ENCODE measurements around the gene NGEF. TPM values are rescaled to one million over a fixed set of nuclear protein-coding genes. Genes with fewer than 3 reads are reported as not detected.

NGEF gene
- total and polyA plus RNA-seq, 4 donors = 15.4 to 46.3 (median 29.2) TPM

GRCh38 chr2:232973796-232974195 is 39.3 kb downstream of the NGEF start:
- H3K4me3 ChIP-seq (ENCODE audit: low read depth, low read length) = no peak overlapping the region
- H3K27ac ChIP-seq (ENCODE audit: low read depth, low read length) = no peak overlapping the region
- no peak for DNase-seq (ENCODE audit: low read depth in 4 of 6, low spot score in 6 of 6)
- no peaks in the 10 kb centered on the region for H3K9me3 ChIP-seq (ENCODE audit: control insufficient read depth, insufficient read depth, low read length)
- H3K4me1 ChIP-seq (ENCODE audit: control insufficient read depth, insufficient read depth, low read length) = no peaks in the 10 kb centered on the region
- 90% methylated on average over 1 of the region's 3 CpGs for WGBS (ENCODE audit: insufficient coverage)
- no peaks in the 10 kb centered on the region for H3K36me3 ChIP-seq (ENCODE audit: control insufficient read depth, insufficient read depth, low read length)
- H3K27me3 ChIP-seq (ENCODE audit: control insufficient read depth, insufficient read depth, low read length) = no peaks in the 10 kb centered on the region

GRCh38 chr2:232973011-232973735 is 39.9 kb downstream of the NGEF start:
- Histone ChIP-seq H3K4me3 (ENCODE audit: low read depth, low read length) (no peak overlapping the region), H3K27me3 (ENCODE audit: control insufficient read depth, insufficient read depth, low read length) (no peaks in the 10 kb centered on the region), H3K36me3 (ENCODE audit: control insufficient read depth, insufficient read depth, low read length) (no peaks in the 10 kb centered on the region), H3K9me3 (ENCODE audit: control insufficient read depth, insufficient read depth, low read length) (no peaks in the 10 kb centered on the region), H3K27ac (ENCODE audit: low read depth, low read length) (no peak overlapping the region), H3K4me1 (ENCODE audit: control insufficient read depth, insufficient read depth, low read length) (no peaks in the 10 kb centered on the region)
- DNase-seq (ENCODE audit: low read depth in 4 of 6, low spot score in 6 of 6) = no peak
- 79% methylated on average over 6 of the region's 10 CpGs for WGBS (ENCODE audit: insufficient coverage)

- Histone ChIP-seq H3K27me3 (ENCODE audit: control insufficient read depth, insufficient read depth, low read length) (no peaks in the 10 kb centered on the region), H3K4me1 (ENCODE audit: control insufficient read depth, insufficient read depth, low read length) (no peaks in the 10 kb centered on the region), H3K9me3 (ENCODE audit: control insufficient read depth, insufficient read depth, low read length) (no peaks in the 10 kb centered on the region), H3K36me3 (ENCODE audit: control insufficient read depth, insufficient read depth, low read length) (no peaks in the 10 kb centered on the region), H3K27ac (ENCODE audit: low read depth, low read length) (no peak overlapping the region), H3K4me3 (ENCODE audit: low read depth, low read length) (no peak overlapping the region)
- DNase-seq (ENCODE audit: low read depth in 4 of 6, low spot score in 6 of 6) = no peak
- 75% methylated on average over 2 of the region's 5 CpGs for WGBS (ENCODE audit: insufficient coverage)
Measured at GRCh38 chr2:232971744-232972143, 41.3 kb downstream of the NGEF start.

GRCh38 chr2:232970051-232970450 is 43.0 kb downstream of the NGEF start:
- Histone ChIP-seq H3K27me3 (ENCODE audit: control insufficient read depth, insufficient read depth, low read length) (no peaks in the 10 kb centered on the region), H3K4me3 (ENCODE audit: low read depth, low read length) (no peak overlapping the region), H3K36me3 (ENCODE audit: control insufficient read depth, insufficient read depth, low read length) (no peaks in the 10 kb centered on the region), H3K4me1 (ENCODE audit: control insufficient read depth, insufficient read depth, low read length) (no peaks in the 10 kb centered on the region), H3K9me3 (ENCODE audit: control insufficient read depth, insufficient read depth, low read length) (no peaks in the 10 kb centered on the region), H3K27ac (ENCODE audit: low read depth, low read length) (no peak overlapping the region)
- no peak for DNase-seq (ENCODE audit: low read depth in 4 of 6, low spot score in 6 of 6)
- 83% methylated on average over 2 of the region's 2 CpGs for WGBS (ENCODE audit: insufficient coverage)

GRCh38 chr2:232967474-232967873 is 45.6 kb downstream of the NGEF start:
- no peak for DNase-seq (ENCODE audit: low read depth in 4 of 6, low spot score in 6 of 6)
- Histone ChIP-seq H3K4me1 (ENCODE audit: control insufficient read depth, insufficient read depth, low read length) (no peaks in the 10 kb centered on the region), H3K9me3 (ENCODE audit: control insufficient read depth, insufficient read depth, low read length) (peaks cover 2% of the 10 kb centered on the region), H3K4me3 (ENCODE audit: low read depth, low read length) (no peak overlapping the region), H3K36me3 (ENCODE audit: control insufficient read depth, insufficient read depth, low read length) (no peaks in the 10 kb centered on the region), H3K27me3 (ENCODE audit: control insufficient read depth, insufficient read depth, low read length) (no peaks in the 10 kb centered on the region), H3K27ac (ENCODE audit: low read depth, low read length) (no peak overlapping the region)
- no CpG with 5 or more reads among the region's 2 CpGs for WGBS (ENCODE audit: insufficient coverage)

GRCh38 chr2:232966122-232966521 is 46.9 kb downstream of the NGEF start:
- WGBS (ENCODE audit: insufficient coverage) = 40% methylated on average over 3 of the region's 5 CpGs
- H3K4me1 ChIP-seq (ENCODE audit: control insufficient read depth, insufficient read depth, low read length) = no peaks in the 10 kb centered on the region

GRCh38 chr2:232963913-232964312 is 49.1 kb downstream of the NGEF start:
- Histone ChIP-seq H3K27ac (ENCODE audit: low read depth, low read length) (no peak overlapping the region), H3K36me3 (ENCODE audit: control insufficient read depth, insufficient read depth, low read length) (no peaks in the 10 kb centered on the region), H3K4me3 (ENCODE audit: low read depth, low read length) (no peak overlapping the region), H3K4me1 (ENCODE audit: control insufficient read depth, insufficient read depth, low read length) (no peaks in the 10 kb centered on the region), H3K9me3 (ENCODE audit: control insufficient read depth, insufficient read depth, low read length) (peaks cover 2% of the 10 kb centered on the region), H3K27me3 (ENCODE audit: control insufficient read depth, insufficient read depth, low read length) (no peaks in the 10 kb centered on the region)
- no peak for DNase-seq (ENCODE audit: low read depth in 4 of 6, low spot score in 6 of 6)
- WGBS (ENCODE audit: insufficient coverage) = no CpG with 5 or more reads among the region's 1 CpG

More at GRCh38 chr2:232966122-232966521, 46.9 kb downstream of the NGEF start:
- Histone ChIP-seq H3K9me3 (ENCODE audit: control insufficient read depth, insufficient read depth, low read length) (peaks cover 2% of the 10 kb centered on the region), H3K36me3 (ENCODE audit: control insufficient read depth, insufficient read depth, low read length) (no peaks in the 10 kb centered on the region), H3K27me3 (ENCODE audit: control insufficient read depth, insufficient read depth, low read length) (no peaks in the 10 kb centered on the region), H3K4me3 (ENCODE audit: low read depth, low read length) (no peak overlapping the region), H3K27ac (ENCODE audit: low read depth, low read length) (no peak overlapping the region)
- DNase-seq (ENCODE audit: low read depth in 4 of 6, low spot score in 6 of 6) = no peak

- Histone ChIP-seq H3K36me3 (ENCODE audit: control insufficient read depth, insufficient read depth, low read length) (no peaks in the 10 kb centered on the region), H3K9me3 (ENCODE audit: control insufficient read depth, insufficient read depth, low read length) (peaks cover 2% of the 10 kb centered on the region), H3K4me1 (ENCODE audit: control insufficient read depth, insufficient read depth, low read length) (no peaks in the 10 kb centered on the region), H3K27ac (ENCODE audit: low read depth, low read length) (no peak overlapping the region), H3K27me3 (ENCODE audit: control insufficient read depth, insufficient read depth, low read length) (no peaks in the 10 kb centered on the region), H3K4me3 (ENCODE audit: low read depth, low read length) (no peak overlapping the region)
- DNase-seq (ENCODE audit: low read depth in 4 of 6, low spot score in 6 of 6) = no peak
- no CpG with 5 or more reads among the region's 2 CpGs for WGBS (ENCODE audit: insufficient coverage)
Measured at GRCh38 chr2:232960862-232961261, 52.2 kb downstream of the NGEF start.

- Histone ChIP-seq H3K27me3 (ENCODE audit: control insufficient read depth, insufficient read depth, low read length) (no peaks in the 10 kb centered on the region), H3K9me3 (ENCODE audit: control insufficient read depth, insufficient read depth, low read length) (peaks cover 2% of the 10 kb centered on the region), H3K4me1 (ENCODE audit: control insufficient read depth, insufficient read depth, low read length) (no peaks in the 10 kb centered on the region), H3K36me3 (ENCODE audit: control insufficient read depth, insufficient read depth, low read length) (no peaks in the 10 kb centered on the region), H3K4me3 (ENCODE audit: low read depth, low read length) (no peak overlapping the region), H3K27ac (ENCODE audit: low read depth, low read length) (no peak overlapping the region)
- 91% methylated on average over 4 of the region's 4 CpGs for WGBS (ENCODE audit: insufficient coverage)
- no peak for DNase-seq (ENCODE audit: low read depth in 4 of 6, low spot score in 6 of 6)
Measured at GRCh38 chr2:232959139-232959538, 53.9 kb downstream of the NGEF start.

- H3K36me3 ChIP-seq (ENCODE audit: control insufficient read depth, insufficient read depth, low read length) = no peaks in the 10 kb centered on the region
- no CpG with 5 or more reads among the region's 3 CpGs for WGBS (ENCODE audit: insufficient coverage)
- DNase-seq (ENCODE audit: low read depth in 4 of 6, low spot score in 6 of 6) = no peak
- H3K9me3 ChIP-seq (ENCODE audit: control insufficient read depth, insufficient read depth, low read length) = no peaks in the 10 kb centered on the region
- H3K27ac ChIP-seq (ENCODE audit: low read depth, low read length) = no peak overlapping the region
- H3K4me1 ChIP-seq (ENCODE audit: control insufficient read depth, insufficient read depth, low read length) = no peaks in the 10 kb centered on the region
- H3K27me3 ChIP-seq (ENCODE audit: control insufficient read depth, insufficient read depth, low read length) = no peaks in the 10 kb centered on the region
- no peak overlapping the region for H3K4me3 ChIP-seq (ENCODE audit: low read depth, low read length)
Measured at GRCh38 chr2:232957657-232958090, 55.4 kb downstream of the NGEF start.

All from spinal cord (tissue), 10 donors.